Measurements from ENCODE around the gene RNF213. TPM values are rescaled to one million over a fixed set of nuclear protein-coding genes. Genes with fewer than 3 reads are reported as not detected.

The RNF213 gene
- total RNA-seq, 4 donors from 2014 or later = 90.5 to 186 (median 142) TPM

DNA sequence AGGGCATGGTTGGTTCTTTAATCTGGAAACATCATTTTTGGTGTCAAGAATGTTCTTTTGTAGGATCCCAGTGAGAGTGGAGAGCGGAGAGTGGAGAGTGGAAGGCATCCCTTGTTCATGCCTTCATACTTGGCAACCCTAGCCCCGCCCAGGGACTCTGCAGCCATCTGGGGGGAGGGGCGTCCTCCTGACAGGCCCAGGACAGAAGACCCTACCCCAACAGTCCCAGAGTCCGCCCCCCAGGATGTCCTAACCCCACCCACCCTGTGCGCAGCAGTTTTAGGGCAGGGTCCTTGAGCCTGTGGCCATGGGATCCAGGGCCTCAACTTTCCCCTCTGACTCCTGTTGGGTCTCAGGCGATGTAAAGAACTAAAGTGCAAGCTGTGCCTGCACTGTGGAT is 36.0 kb upstream of the RNF213 start:
- TF ChIP-seq, protein P1, sequence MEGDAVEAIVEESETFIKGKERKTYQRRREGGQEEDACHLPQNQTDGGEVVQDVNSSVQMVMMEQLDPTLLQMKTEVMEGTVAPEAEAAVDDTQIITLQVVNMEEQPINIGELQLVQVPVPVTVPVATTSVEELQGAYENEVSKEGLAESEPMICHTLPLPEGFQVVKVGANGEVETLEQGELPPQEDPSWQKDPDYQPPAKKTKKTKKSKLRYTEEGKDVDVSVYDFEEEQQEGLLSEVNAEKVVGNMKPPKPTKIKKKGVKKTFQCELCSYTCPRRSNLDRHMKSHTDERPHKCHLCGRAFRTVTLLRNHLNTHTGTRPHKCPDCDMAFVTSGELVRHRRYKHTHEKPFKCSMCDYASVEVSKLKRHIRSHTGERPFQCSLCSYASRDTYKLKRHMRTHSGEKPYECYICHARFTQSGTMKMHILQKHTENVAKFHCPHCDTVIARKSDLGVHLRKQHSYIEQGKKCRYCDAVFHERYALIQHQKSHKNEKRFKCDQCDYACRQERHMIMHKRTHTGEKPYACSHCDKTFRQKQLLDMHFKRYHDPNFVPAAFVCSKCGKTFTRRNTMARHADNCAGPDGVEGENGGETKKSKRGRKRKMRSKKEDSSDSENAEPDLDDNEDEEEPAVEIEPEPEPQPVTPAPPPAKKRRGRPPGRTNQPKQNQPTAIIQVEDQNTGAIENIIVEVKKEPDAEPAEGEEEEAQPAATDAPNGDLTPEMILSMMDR (IDR thresholded peaks at IDR 0.05) = no peak
- no peak for TF ChIP-seq POLR2A (IDR thresholded peaks at IDR 0.05)
- DNase-seq = no peak
- H3K36me3 ChIP-seq = no peaks in the 10 kb centered on the region
- no peak overlapping the region for H3K4me3 ChIP-seq
- H3K27ac ChIP-seq = no peak overlapping the region
- H3K9me3 ChIP-seq = no peaks in the 10 kb centered on the region
- peaks cover 0 to 6% of the 10 kb centered on the region in 2 donors for H3K4me1 ChIP-seq
- intact Hi-C loops (cut with DNase I; ENCODE audit: low total_unique reads) = no loop called here
- H3K27me3 ChIP-seq = no peaks in the 10 kb centered on the region

DNA sequence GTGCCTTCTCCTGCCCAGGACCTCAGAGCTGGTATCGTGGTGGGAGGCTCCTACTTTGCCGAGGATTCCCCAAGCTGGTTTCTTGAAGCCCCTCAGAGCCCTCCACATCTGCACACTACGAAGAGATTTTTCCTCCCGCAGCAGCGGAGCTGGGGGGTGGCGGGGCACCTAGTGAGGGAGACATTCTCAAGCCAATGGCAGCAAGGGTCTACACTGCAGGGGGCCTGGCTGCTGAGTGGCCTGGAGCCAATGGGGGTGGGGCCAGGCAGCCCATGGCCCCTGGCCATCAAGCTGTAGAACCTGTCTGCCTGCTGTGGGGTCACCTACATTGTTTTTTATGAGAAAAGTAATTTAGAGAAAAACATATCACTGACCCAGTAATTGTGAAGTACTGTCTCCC is 35.4 kb upstream of the RNF213 start:
- no peak overlapping the region for H3K4me3 ChIP-seq
- TF ChIP-seq, protein P1 (IDR thresholded peaks at IDR 0.05) = no peak
- TF ChIP-seq POLR2A (IDR thresholded peaks at IDR 0.05) = no peak
- H3K9me3 ChIP-seq = no peaks in the 10 kb centered on the region
- no peaks in the 10 kb centered on the region for H3K36me3 ChIP-seq
- H3K27me3 ChIP-seq = no peaks in the 10 kb centered on the region
- DNase-seq = no peak
- H3K27ac ChIP-seq = no peak overlapping the region
- H3K4me1 ChIP-seq = peaks cover 0 to 6% of the 10 kb centered on the region in 2 donors
- intact Hi-C loops (cut with DNase I; ENCODE audit: low total_unique reads) = no loop called here

DNA sequence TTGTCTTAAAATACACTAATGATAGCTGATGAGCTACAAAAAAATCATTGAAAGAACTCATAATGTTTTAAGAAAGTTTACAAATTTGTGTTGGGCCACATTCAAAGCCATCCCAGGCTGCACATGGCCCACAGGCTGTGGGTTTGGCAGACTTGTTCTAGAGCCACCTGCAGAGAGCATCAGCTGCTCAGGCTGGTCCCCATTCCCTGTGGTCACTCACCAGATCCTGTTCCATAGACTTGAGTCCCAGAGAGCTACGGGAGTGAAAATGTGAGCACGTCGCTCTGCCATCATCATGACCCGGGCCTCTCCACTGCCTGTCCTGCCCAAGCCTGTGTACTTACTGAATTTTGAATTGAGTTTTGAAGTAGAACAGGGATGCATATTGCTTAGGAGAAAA is 33.5 kb upstream of the RNF213 start:
- TF ChIP-seq POLR2A (IDR thresholded peaks at IDR 0.05) = no peak
- TF ChIP-seq, protein P1 (IDR thresholded peaks at IDR 0.05) = no peak
- Histone ChIP-seq H3K36me3 (no peaks in the 10 kb centered on the region), H3K9me3 (peaks cover 0 to 5% of the 10 kb centered on the region in 2 donors), H3K27me3 (no peaks in the 10 kb centered on the region), H3K4me3 (no peak overlapping the region), H3K27ac (no peak overlapping the region), H3K4me1 (no peaks in the 10 kb centered on the region)
- DNase-seq = no peak
- intact Hi-C loops (cut with DNase I; ENCODE audit: low total_unique reads) = no loop called here

DNA sequence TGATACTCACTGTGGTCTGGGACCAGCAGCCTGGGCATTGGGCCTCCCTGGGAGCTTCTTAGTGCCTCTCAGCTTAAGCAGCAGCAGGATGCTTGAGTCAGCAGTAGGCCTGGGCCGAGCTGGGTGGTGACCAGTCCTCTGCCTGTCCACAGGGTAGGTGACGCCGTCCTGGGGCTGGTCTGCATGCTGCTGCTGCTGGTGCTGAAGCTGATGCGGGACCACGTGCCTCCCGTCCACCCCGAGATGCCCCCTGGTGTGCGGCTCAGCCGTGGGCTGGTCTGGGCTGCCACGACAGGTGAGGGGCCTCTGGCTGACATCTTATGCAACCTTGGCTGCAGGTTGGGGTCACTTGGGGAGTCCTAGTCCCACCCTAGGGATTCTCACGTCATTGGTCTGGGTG is 33.0 kb upstream of the RNF213 start:
- H3K4me3 ChIP-seq = no peak overlapping the region
- H3K36me3 ChIP-seq = no peaks in the 10 kb centered on the region
- no peaks in the 10 kb centered on the region for H3K27me3 ChIP-seq
- peaks cover 0 to 10% of the 10 kb centered on the region in 2 donors for H3K9me3 ChIP-seq
- TF ChIP-seq, protein P1 (IDR thresholded peaks at IDR 0.05) = no peak
- TF ChIP-seq POLR2A (IDR thresholded peaks at IDR 0.05) = no peak
- H3K27ac ChIP-seq = no peak overlapping the region
- intact Hi-C loops (cut with DNase I; ENCODE audit: low total_unique reads) = no loop called here
- no peak for DNase-seq
- no peaks in the 10 kb centered on the region for H3K4me1 ChIP-seq

DNA sequence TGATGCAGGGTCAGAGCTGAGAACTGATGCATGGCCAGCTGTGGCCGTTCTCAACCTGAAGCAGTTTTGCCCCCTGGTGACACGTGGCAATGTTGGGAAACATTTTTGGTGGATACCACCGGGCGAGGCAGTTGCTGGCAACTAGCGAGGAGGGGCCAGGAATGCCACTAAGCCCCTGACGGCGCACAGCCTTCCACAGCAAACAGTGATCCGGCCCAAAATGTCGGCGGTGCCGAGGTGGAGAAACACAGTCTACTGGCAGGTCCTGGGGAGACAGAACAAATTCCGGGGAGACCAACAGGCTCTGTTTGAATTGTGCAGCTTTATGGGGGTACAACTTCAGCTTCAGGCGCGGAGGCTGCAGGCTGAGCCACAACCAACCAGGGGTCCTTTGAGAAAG is 32.2 kb upstream of the RNF213 start:
- peaks cover 0 to 16% of the 10 kb centered on the region in 2 donors for H3K9me3 ChIP-seq
- TF ChIP-seq, protein P1 (IDR thresholded peaks at IDR 0.05) = no peak
- no peak for TF ChIP-seq POLR2A (IDR thresholded peaks at IDR 0.05)
- no peaks in the 10 kb centered on the region for H3K27me3 ChIP-seq
- H3K27ac ChIP-seq = no peak overlapping the region
- no peak overlapping the region for H3K4me3 ChIP-seq
- H3K36me3 ChIP-seq = no peaks in the 10 kb centered on the region
- DNase-seq = no peak
- intact Hi-C loops (cut with DNase I; ENCODE audit: low total_unique reads) = no loop called here
- no peaks in the 10 kb centered on the region for H3K4me1 ChIP-seq
